Gastrocnemius medialis (tissue), 4 donors: ENCODE results near the gene SHCBP1L. TPM values are rescaled to one million over a fixed set of nuclear protein-coding genes. Genes with fewer than 3 reads are reported as not detected.

Source experiments
- ATAC-seq, 2 donors: fragments of 150-250 bp; one replicate each; pipeline ENCODE4 v1.9.1; 2016
- DNase-seq, 2 donors: peaks; one replicate each; pipeline ENCODE4 v3.0.0-alpha.2; 2019
- H3K27ac ChIP-seq, 4 donors: fragments of 200-600 bp; sonication (generic); 1 replicate in 1 of 4; 2 replicates in 3 of 4; pipeline ENCODE4 v1.5.1; 2016 to 2018; ENCODE audit warnings: mild to moderate bottlenecking in 2 of 4, moderate library complexity in 1 of 4
- H3K27me3 ChIP-seq, 3 donors: fragments of 200-600 bp; sonication (generic) in 2 of 3; 1 replicate in 1 of 3; 2 replicates in 2 of 3; pipeline versions ENCODE4 v1.5.1 to v1.6.0; 2016 to 2019; ENCODE audit warnings: mild to moderate bottlenecking in 1 of 3, moderate library complexity in 1 of 3
- H3K36me3 ChIP-seq, 2 donors: fragments of 200-600 bp; sonication (generic) in 1 of 2; one replicate each; pipeline ENCODE4 v1.5.1; 2017 to 2018
- H3K4me1 ChIP-seq, 2 donors: fragments of 200-600 bp; sonication (generic) in 1 of 2; one replicate each; pipeline ENCODE4 v1.5.1; 2016 to 2017; ENCODE audit warnings: mild to moderate bottlenecking in 2 of 2
- H3K4me3 ChIP-seq, 4 donors: fragments of 200-600 bp; sonication (generic) in 3 of 4; 1 replicate in 1 of 4; 2 replicates in 3 of 4; pipeline ENCODE4 v1.5.1; 2016 to 2019; ENCODE audit warnings: mild to moderate bottlenecking in 2 of 4
- H3K9me3 ChIP-seq, 3 donors: fragments of 200-600 bp; sonication (generic) in 2 of 3; 1 replicate in 1 of 3; 2 replicates in 2 of 3; pipeline ENCODE4 v1.5.1; 2016 to 2019
- CTCF ChIP-seq, 5 experiments: fragments of 450-650 bp in 3 of 5; fragments of 200-600 bp in 2 of 5; sonication (generic) in 2 of 5; IDR thresholded peaks in 4 of 5; conservative IDR thresholded peaks in 1 of 5; 1 replicate in 4 of 5; 2 replicates in 1 of 5; pipeline ENCODE4 v1.5.1; 2016 to 2019; ENCODE audit warnings: antibody characterized with exemption in 5 of 5, mild to moderate bottlenecking in 3 of 5, moderate library complexity in 3 of 5
- POLR2A ChIP-seq, 2 donors: fragments of 450-650 bp; IDR thresholded peaks; one replicate each; pipeline ENCODE4 v1.6.1; 2017; ENCODE audit warnings: antibody characterized with exemption in 2 of 2, mild to moderate bottlenecking in 2 of 2, moderate library complexity in 2 of 2
- in situ Hi-C, 4 donors: fragments of 200-750 bp; cut with MboI; loops; one replicate each; pipeline versions ENCODE4 v1.15.0 to v1.8.0; 2017; ENCODE audit warnings: low sequenced_read_pairs in 4 of 4
- intact Hi-C: fragments of 100-400 bp; cut with DNase I; formaldehyde crosslinking; loops from one replicate; pipeline ENCODE4 v1.15.1; 2023; ENCODE audit warnings: low total_unique reads
- total RNA-seq, 4 donors: library from RNA; depleted of rRNA; stranded (reverse); fragments of >200 nt; gene quantifications; one replicate each; pipeline versions ENCODE4 v1.1.0 to v1.2.3, GENCODE V29; 2016

The SHCBP1L gene
- total RNA-seq, 4 donors from 2014 or later, result not detected

- ATAC-seq (no peak), DNase-seq (no peak)
- no peak overlapping the region for H3K27ac ChIP-seq
- TF ChIP-seq CTCF (IDR thresholded peaks at IDR 0.05 in 4 of 5, conservative IDR thresholded peaks at IDR 0.05 in 1 of 5), result no peak
- no peak for TF ChIP-seq POLR2A (IDR thresholded peaks at IDR 0.05)
- H3K27me3 ChIP-seq, result no peaks in the 10 kb centered on the region
- H3K9me3 ChIP-seq, result no peaks in the 10 kb centered on the region
- H3K4me3 ChIP-seq, result no peak overlapping the region
- intact Hi-C loops (no loop called here), in situ Hi-C loops (loop anchor here (25.0 kb wide), 3 partner anchors 138 to 313 kb away; no protein-coding TSS in a partner anchor)
- H3K4me1 ChIP-seq, result no peaks in the 10 kb centered on the region
- no peaks in the 10 kb centered on the region for H3K36me3 ChIP-seq
Observed at GRCh38 chr1:182974506-182975191, 21.7 kb upstream of the SHCBP1L start.

GRCh38 chr1:182972829-182973228 is 19.9 kb upstream of the SHCBP1L start:
- in situ Hi-C loops (loop anchor here (25.0 kb wide), 3 partner anchors 139 to 314 kb away; no protein-coding TSS in a partner anchor), intact Hi-C loops (no loop called here)
- Histone ChIP-seq H3K27me3 (no peaks in the 10 kb centered on the region), H3K27ac (no peak overlapping the region), H3K9me3 (no peaks in the 10 kb centered on the region), H3K4me3 (no peak overlapping the region), H3K36me3 (no peaks in the 10 kb centered on the region), H3K4me1 (no peaks in the 10 kb centered on the region)
- no peak for DNase-seq
- TF ChIP-seq CTCF (IDR thresholded peaks at IDR 0.05 in 4 of 5, conservative IDR thresholded peaks at IDR 0.05 in 1 of 5) (no peak), POLR2A (IDR thresholded peaks at IDR 0.05) (no peak)
- ATAC-seq, result no peak

- intact Hi-C loops (no loop called here), in situ Hi-C loops (loop anchor here (25.0 kb wide), 3 partner anchors 140 to 315 kb away; no protein-coding TSS in a partner anchor)
- Histone ChIP-seq H3K4me3 (no peak overlapping the region), H3K27me3 (no peaks in the 10 kb centered on the region), H3K4me1 (no peaks in the 10 kb centered on the region), H3K36me3 (no peaks in the 10 kb centered on the region), H3K9me3 (no peaks in the 10 kb centered on the region), H3K27ac (no peak overlapping the region)
- DNase-seq, result no peak
- ATAC-seq, result no peak
- TF ChIP-seq CTCF (IDR thresholded peaks at IDR 0.05 in 4 of 5, conservative IDR thresholded peaks at IDR 0.05 in 1 of 5) (no peak), POLR2A (IDR thresholded peaks at IDR 0.05) (no peak)
Observed at GRCh38 chr1:182972231-182972630, 19.3 kb upstream of the SHCBP1L start.

- no peaks in the 10 kb centered on the region for H3K36me3 ChIP-seq
- in situ Hi-C loops, result loop anchor here (25.0 kb wide), 3 partner anchors 141 to 316 kb away; no protein-coding TSS in a partner anchor
- no peak for TF ChIP-seq CTCF (IDR thresholded peaks at IDR 0.05 in 4 of 5, conservative IDR thresholded peaks at IDR 0.05 in 1 of 5)
- no peak for TF ChIP-seq POLR2A (IDR thresholded peaks at IDR 0.05)
- H3K4me3 ChIP-seq, result no peak overlapping the region
- no peak for ATAC-seq
- H3K4me1 ChIP-seq, result no peaks in the 10 kb centered on the region
- no peaks in the 10 kb centered on the region for H3K27me3 ChIP-seq
- no peak overlapping the region for H3K27ac ChIP-seq
- no peaks in the 10 kb centered on the region for H3K9me3 ChIP-seq
- DNase-seq, result no peak
- intact Hi-C loops, result no loop called here
Observed at GRCh38 chr1:182971219-182971618, 18.3 kb upstream of the SHCBP1L start.
